SK-N-SH (cell line): ENCODE measurements around the gene MLLT10. TPM values are rescaled to one million over a fixed set of nuclear protein-coding genes. Genes with fewer than 3 reads are reported as not detected.

Experiments used
- ELF1 ChIP-seq: IDR thresholded peaks from 2 replicates; pipeline ENCODE4 v1.4.0; 2012
- EP300 ChIP-seq, 2 experiments: IDR thresholded peaks; 2 replicates each; pipeline versions ENCODE4 v1.4.0 to v1.6.1; 2012; ENCODE audit warnings: borderline replicate concordance in 1 of 2, low read depth in 1 of 2, low read length in 1 of 2
- EZH2phosphoT487 ChIP-seq: fragments of 200-600 bp; sonication (generic); IDR thresholded peaks from 2 replicates; pipeline ENCODE4 v1.6.1; 2017; ENCODE audit warnings: low read depth, mixed run types, mild to moderate bottlenecking, antibody characterized with exemption, moderate library complexity, borderline replicate concordance
- FOSL2 ChIP-seq: IDR thresholded peaks from 2 replicates; pipeline ENCODE4 v1.4.0; 2012; ENCODE audit warnings: low read depth, mild to moderate bottlenecking, moderate library complexity, borderline replicate concordance
- FOXJ3 ChIP-seq: sonication (generic); formaldehyde crosslinking; IDR thresholded peaks from 2 replicates; pipeline ENCODE4 v1.5.1; 2020; ENCODE audit warnings: mild to moderate bottlenecking, missing genetic modification reagents
- FOXM1 ChIP-seq: IDR thresholded peaks from 2 replicates; pipeline ENCODE4 v1.4.0; 2012; ENCODE audit warnings: low read depth, mild to moderate bottlenecking
- GABPA ChIP-seq: IDR thresholded peaks from 2 replicates; pipeline ENCODE4 v1.4.0; 2012; ENCODE audit warnings: low read depth, mild to moderate bottlenecking
- GATA2 ChIP-seq: sonication (generic); formaldehyde crosslinking; IDR thresholded peaks from 2 replicates; pipeline ENCODE4 v1.5.0; 2020; ENCODE audit warnings: mild to moderate bottlenecking, missing genetic modification reagents
- IRF3 ChIP-seq: fragments of 150-350 bp; IDR thresholded peaks from 2 replicates; pipeline ENCODE4 v1.6.1; 2016; ENCODE audit warnings: mild to moderate bottlenecking, low read depth, low read length
- MAX ChIP-seq: IDR thresholded peaks from 2 replicates; pipeline ENCODE4 v1.4.0; 2012; ENCODE audit warnings: low read depth
- MEF2A ChIP-seq: IDR thresholded peaks from 2 replicates; pipeline ENCODE4 v1.4.0; 2012; ENCODE audit warnings: low read depth, borderline replicate concordance
- PBX3 ChIP-seq: IDR thresholded peaks from 2 replicates; pipeline ENCODE4; 2012
- RAD21 ChIP-seq: IDR thresholded peaks from 2 replicates; pipeline ENCODE4 v1.6.1; 2012; ENCODE audit warnings: mild to moderate bottlenecking, low read length
- REST ChIP-seq: IDR thresholded peaks from 2 replicates; pipeline ENCODE4 v1.6.1; 2012; ENCODE audit warnings: mild to moderate bottlenecking, low read depth, low read length, moderate library complexity
- RXRA ChIP-seq: IDR thresholded peaks from 2 replicates; pipeline ENCODE4 v1.4.0; 2012; ENCODE audit warnings: low read depth, mild to moderate bottlenecking, borderline replicate concordance
- SIN3A ChIP-seq: IDR thresholded peaks from 2 replicates; pipeline ENCODE4 v1.6.1; 2012; ENCODE audit warnings: low read depth, mild to moderate bottlenecking, low read length, moderate library complexity, borderline replicate concordance
- SMC3 ChIP-seq: IDR thresholded peaks from 2 replicates; pipeline ENCODE4 v1.6.1; 2012; ENCODE audit warnings: low read depth, low read length, improper control_type of control experiment
- TAF1 ChIP-seq: IDR thresholded peaks from 2 replicates; pipeline ENCODE4 v1.6.1; 2012; ENCODE audit warnings: low read depth, mild to moderate bottlenecking, low read length, moderate library complexity, borderline replicate concordance
- USF2 ChIP-seq: fragments of 150-350 bp; IDR thresholded peaks from 2 replicates; pipeline ENCODE4 v1.6.1; 2017; ENCODE audit warnings: antibody characterized with exemption, low read length, low read depth, borderline replicate concordance
- YY1 ChIP-seq: IDR thresholded peaks from 2 replicates; pipeline ENCODE4 v1.4.0; 2012; ENCODE audit warnings: low read depth, mild to moderate bottlenecking
- ZBTB33 ChIP-seq: IDR thresholded peaks from 2 replicates; pipeline ENCODE4 v1.4.0; 2012; ENCODE audit warnings: low read depth, borderline replicate concordance
- polyA plus RNA-seq, 3 experiments: library from polyadenylated mRNA; depleted of rRNA; stranded (reverse); fragments of >200 nt; gene quantifications; 2 replicates each; pipeline ENCODE4 v1.2.3, GENCODE V29; 2012

Gene MLLT10
- polyA plus RNA-seq, 1 of the 3 experiments (the other 2 are of a cell fraction), result 26.0 TPM

GRCh38 chr10:21495752-21496342 lies 38.2 kb upstream of the MLLT10 start (continued):
- TF ChIP-seq IRF3 (no peak), FOSL2 (no peak), YY1 (0 out of 2 replicates have a peak, but pooled peaks have one; percentile 13), MAX (peak; percentile 60; the same call in 1 of the 2 replicates), SIN3A (peak; percentile 71; the same call in 1 of the 2 replicates), PBX3 (peak; percentile 42; the same call in 1 of the 2 replicates), EP300 (IDR thresholded peaks at IDR 0.05; ENCODE audit: borderline replicate concordance in 1 of 2, low read depth in 1 of 2, low read length in 1 of 2) (peak; percentile 54 to 58; a peak in 3 of 4 replicates), MEF2A (no peak), GATA2 (CRISPR knock-in tag) (no peak), ELF1 (no peak), RAD21 (peak; percentile 90), USF2 (no peak), ZBTB33 (0 out of 2 replicates have a peak, but pooled peaks have one; percentile 14), SMC3 (peak; percentile 89), EZH2phosphoT487 (no peak), FOXJ3 (CRISPR knock-in tag) (no peak), TAF1 (peak; percentile 71; the same call in 1 of the 2 replicates), RXRA (no peak), GABPA (no peak), REST (no peak), FOXM1 (0 out of 2 replicates have a peak, but pooled peaks have one; percentile 15)
